Measurements from ENCODE around the gene TNIK. TPM values are rescaled to one million over a fixed set of nuclear protein-coding genes. Genes with fewer than 3 reads are reported as not detected.

TNIK gene
- total and polyA plus RNA-seq, 2 of the 13 experiments (the other 11 are each of a cell fraction or from before 2014, with no cell fraction given): 0.15 to 0.22 TPM

GRCh38 chr3:171334465-171334811 lies 125.8 kb downstream of the TNIK start:
- H3K4me2 ChIP-seq (ENCODE audit: low read depth, low read length): no peak overlapping the region
- H3K36me3 ChIP-seq (replicated peaks in 1 of 2; ENCODE audit: control insufficient read depth in 1 of 2, insufficient read depth in 2 of 2, low read length in 2 of 2): no peaks in the 10 kb centered on the region
- no peak for DNase-seq (ENCODE audit: low spot score)
- H3K27ac ChIP-seq (ENCODE audit: extremely low read length, insufficient read depth, low read length): no peak overlapping the region
- H2AFZ ChIP-seq (ENCODE audit: low read length): no peak overlapping the region
- no peak for TF ChIP-seq ZNF737 (CRISPR knock-in tag; IDR thresholded peaks at IDR 0.05; ENCODE audit: borderline replicate concordance)
- TF ChIP-seq ZBTB40 (IDR thresholded peaks at IDR 0.05): no peak
- no peak for TF ChIP-seq ZBTB40 (CRISPR knock-in tag; IDR thresholded peaks at IDR 0.05)
- TF ChIP-seq JUN (CRISPR knock-in tag; IDR thresholded peaks at IDR 0.05): no peak
- no peak for TF ChIP-seq SMARCE1 (IDR thresholded peaks at IDR 0.05; ENCODE audit: borderline replicate concordance)
- TF ChIP-seq ZNF224 (CRISPR knock-in tag; IDR thresholded peaks at IDR 0.05): no peak
- no peak for TF ChIP-seq PAX8 (CRISPR knock-in tag; IDR thresholded peaks at IDR 0.05; ENCODE audit: borderline replicate concordance)
- TF ChIP-seq ZNF496 (CRISPR knock-in tag; IDR thresholded peaks at IDR 0.05; ENCODE audit: insufficient replicate concordance): no peak
- no peak for TF ChIP-seq TARDBP (CRISPR knock-in tag; IDR thresholded peaks at IDR 0.05)
- no peak for FAIRE-seq
- no peaks in the 10 kb centered on the region for H3K9me3 ChIP-seq (ENCODE audit: low read length)
- ATAC-seq: no peak
- ChIA-PET CTCF (ENCODE audit: low intra/inter-chr PET ratio, low total read pairs) (no interaction called here), POLR2A (no interaction called here)
- no peaks in the 10 kb centered on the region for H3K79me2 ChIP-seq (ENCODE audit: insufficient read depth, low read length)
- no peaks in the 10 kb centered on the region for H3K4me1 ChIP-seq (ENCODE audit: insufficient read depth, low read length)
- H4K20me1 ChIP-seq (ENCODE audit: insufficient read depth, low read length): no peaks in the 10 kb centered on the region
- H3K4me3 ChIP-seq (replicated peaks in 1 of 3; ENCODE audit: insufficient read depth in 1 of 3, low read depth in 2 of 3, low read length in 3 of 3): no peak overlapping the region
- no peak overlapping the region for H3K9ac ChIP-seq (ENCODE audit: insufficient read depth, low read depth, low read length)
- no peaks in the 10 kb centered on the region; a peak in 1 of 5 replicates for H3K27me3 ChIP-seq (ENCODE audit: control insufficient read depth in 1 of 2, insufficient read depth in 2 of 2, low read length in 2 of 2)
- intact Hi-C loops (cut with micrococcal nuclease; ENCODE audit: unreplicated experiment): no loop called here
- no TSS peak for BruUV-seq (replicated peaks)
- in situ Hi-C loops (cut with HindIII; ENCODE audit: extremely low pct_ligation_motif_present, low pct_unique_long_range_greater_than_20kb): no loop called here
- WGBS (ENCODE audit: low lambda C conversion rate): 13% methylated on average over 2 of the region's 2 CpGs

All from HepG2 (cell line).